GM21515 (cell line): Measurements from ENCODE around the gene KATNAL1.
"Not testable (repeated sequence)": the region's sequence is repeated elsewhere in the genome, so short reads cannot be mapped to it uniquely, and the experiment has no call there.

ENCODE experiments used
- ATAC-seq: cut with Tn5 transposase; IDR thresholded peaks from one replicate; pipeline ENCODE4 v1.9.1; 2021; ENCODE audit not compliant: unreplicated experiment

Gene KATNAL1

GRCh38 chr13:30222254-30222653 is 85.1 kb downstream of the KATNAL1 start:
- no peak for ATAC-seq

- ATAC-seq, result no peak
Measured at GRCh38 chr13:30216111-30216510, 91.2 kb downstream of the KATNAL1 start.

- no peak for ATAC-seq
Measured at GRCh38 chr13:30212256-30212655, 95.1 kb downstream of the KATNAL1 start.

- no peak for ATAC-seq
Measured at GRCh38 chr13:30211745-30212144, 95.6 kb downstream of the KATNAL1 start.

- ATAC-seq, result peak; percentile 64
Measured at GRCh38 chr13:30204564-30204963, 102.8 kb downstream of the KATNAL1 start.

- ATAC-seq, result no peak
Measured at GRCh38 chr13:30196025-30196424, 111.3 kb downstream of the KATNAL1 start.

GRCh38 chr13:30194906-30195305 is 112.4 kb downstream of the KATNAL1 start:
- ATAC-seq, result no peak

GRCh38 chr13:30193279-30194234 is 113.8 kb downstream of the KATNAL1 start:
- no peak for ATAC-seq

GRCh38 chr13:30192320-30193093 is 114.8 kb downstream of the KATNAL1 start:
- ATAC-seq, result no peak

- ATAC-seq, result no peak
Measured at GRCh38 chr13:30191491-30192100, 115.8 kb downstream of the KATNAL1 start.

- ATAC-seq, result no peak
Measured at GRCh38 chr13:30186634-30187415, 120.5 kb downstream of the KATNAL1 start.

GRCh38 chr13:30181888-30182651 is 125.3 kb downstream of the KATNAL1 start:
- ATAC-seq, result no peak

- ATAC-seq, result no peak
Measured at GRCh38 chr13:30179597-30180276, 127.6 kb downstream of the KATNAL1 start.

GRCh38 chr13:30178976-30179375 is 128.4 kb downstream of the KATNAL1 start:
- no peak for ATAC-seq

- no peak for ATAC-seq
Measured at GRCh38 chr13:30175166-30175565, 132.2 kb downstream of the KATNAL1 start.

- not testable (repeated sequence) for ATAC-seq
Measured at GRCh38 chr13:30174250-30174649, 133.1 kb downstream of the KATNAL1 start.

GRCh38 chr13:30173303-30173610 is 134.1 kb downstream of the KATNAL1 start:
- no peak for ATAC-seq

- ATAC-seq, result no peak
Measured at GRCh38 chr13:30172593-30173302, 134.6 kb downstream of the KATNAL1 start.

GRCh38 chr13:30170569-30170968 is 136.8 kb downstream of the KATNAL1 start:
- no peak for ATAC-seq
